Stimulated activated CD4-positive, alpha-beta T cell treated with anti-CD3 and anti-CD28 coated beads, Interleukin-2, amount 100 ng/mL, for 48 hours (primary cell): ENCODE measurements around the gene KL.

Experiments used
- DNase-seq, 2 donors: peaks; one replicate each; pipeline ENCODE4 v3.0.0-alpha.2; 2020

Gene KL

GRCh38 chr13:33016414-33017322, at the start of gene KL:
Gene KL, plus strand, starts transcription at chr13:33016423. Its CDS starts 18 bp downstream, at chr13:33016441.
- DNase-seq: no peak

- DNase-seq: no peak
Observed at GRCh38 chr13:32967584-32968182, 48.5 kb upstream of the KL start.

GRCh38 chr13:32968316-32968715, 47.9 kb upstream of the KL start:
- no peak for DNase-seq

- no peak for DNase-seq
Observed at GRCh38 chr13:32968793-32969192, 47.4 kb upstream of the KL start.

- DNase-seq: no peak
Observed at GRCh38 chr13:32969516-32969941, 46.7 kb upstream of the KL start.

DNA sequence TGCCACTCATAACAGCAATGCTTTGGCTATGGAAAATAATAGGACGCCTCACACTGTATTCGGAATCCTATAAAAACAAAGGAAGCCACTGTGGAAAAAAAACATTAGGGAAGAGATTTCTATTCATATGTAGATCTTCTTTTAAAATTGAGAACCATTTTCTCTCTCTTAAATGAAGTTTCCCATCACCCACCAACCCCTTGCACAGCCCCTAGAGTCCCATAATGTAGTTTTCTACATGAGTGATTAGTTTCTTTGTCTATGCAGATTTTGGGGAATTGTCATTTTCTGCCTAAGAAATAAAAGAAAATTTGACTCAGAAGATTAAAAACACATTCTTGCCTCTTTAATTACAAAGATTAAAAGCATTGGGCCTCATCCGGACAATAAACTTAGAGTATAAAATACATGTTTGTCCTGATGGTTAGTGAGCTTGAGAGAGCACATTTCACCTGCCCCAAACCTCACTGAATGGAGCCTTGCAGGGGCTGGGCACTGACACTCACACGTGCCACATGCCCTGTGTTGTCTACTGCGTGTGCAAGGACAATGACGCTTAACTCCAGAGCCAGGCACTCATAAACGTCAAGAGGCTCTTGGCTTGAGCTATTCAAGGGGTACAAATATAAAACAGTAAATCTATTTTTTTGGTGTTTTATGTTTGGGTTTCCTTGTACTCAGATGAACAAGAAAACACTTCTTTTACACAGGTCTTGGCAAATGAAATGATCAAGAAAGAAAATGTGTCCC, 40.0 kb upstream of the KL start:
- DNase-seq: no peak

GRCh38 chr13:32976912-32977311, 39.3 kb upstream of the KL start:
- no peak for DNase-seq

- DNase-seq: no peak
Observed at GRCh38 chr13:32977321-32977720, 38.9 kb upstream of the KL start.

- DNase-seq: no peak
Observed at GRCh38 chr13:32978278-32978677, 37.9 kb upstream of the KL start.

DNA sequence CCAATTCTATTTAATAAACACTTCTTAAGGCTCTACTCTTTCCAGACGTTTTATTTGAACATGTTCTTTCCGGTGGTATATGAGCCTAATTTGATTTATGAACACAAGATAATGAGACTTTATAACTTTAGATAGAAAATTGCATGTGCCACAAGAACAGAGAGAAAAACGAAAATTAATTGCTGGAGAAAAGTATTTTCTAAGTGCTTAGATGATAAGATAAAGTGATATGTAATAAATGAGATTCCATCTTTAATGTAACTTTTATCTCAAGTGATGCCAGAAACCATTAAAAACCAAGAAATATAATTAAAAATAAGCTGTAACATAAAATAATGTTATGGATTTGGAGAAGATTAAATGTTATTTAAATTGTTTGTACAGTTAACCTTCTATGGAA, 33.2 kb upstream of the KL start:
- DNase-seq: no peak

GRCh38 chr13:32984857-32985626, 31.2 kb upstream of the KL start:
- no peak for DNase-seq

DNA sequence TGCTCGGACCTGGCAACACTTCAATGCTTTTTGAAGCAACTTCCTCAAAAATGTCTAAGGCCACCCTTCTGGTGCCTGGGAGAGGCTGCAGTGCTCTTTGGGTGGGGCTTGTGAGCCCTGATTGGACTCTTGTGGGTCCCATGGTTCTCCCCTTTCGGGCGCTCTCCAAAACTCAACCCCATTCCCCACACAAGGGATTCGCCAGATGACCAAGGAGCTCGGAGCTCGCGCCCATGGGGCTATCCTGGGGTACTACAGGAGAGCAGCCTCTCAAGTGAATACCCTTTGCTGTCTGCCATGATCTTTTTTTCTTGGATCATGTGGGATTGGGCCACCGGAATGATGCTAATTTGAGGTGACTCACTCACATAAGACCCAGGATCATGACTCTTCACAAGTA, 29.7 kb upstream of the KL start:
- DNase-seq: no peak

- DNase-seq: no peak
Observed at GRCh38 chr13:32987462-32987861, 28.8 kb upstream of the KL start.

DNA sequence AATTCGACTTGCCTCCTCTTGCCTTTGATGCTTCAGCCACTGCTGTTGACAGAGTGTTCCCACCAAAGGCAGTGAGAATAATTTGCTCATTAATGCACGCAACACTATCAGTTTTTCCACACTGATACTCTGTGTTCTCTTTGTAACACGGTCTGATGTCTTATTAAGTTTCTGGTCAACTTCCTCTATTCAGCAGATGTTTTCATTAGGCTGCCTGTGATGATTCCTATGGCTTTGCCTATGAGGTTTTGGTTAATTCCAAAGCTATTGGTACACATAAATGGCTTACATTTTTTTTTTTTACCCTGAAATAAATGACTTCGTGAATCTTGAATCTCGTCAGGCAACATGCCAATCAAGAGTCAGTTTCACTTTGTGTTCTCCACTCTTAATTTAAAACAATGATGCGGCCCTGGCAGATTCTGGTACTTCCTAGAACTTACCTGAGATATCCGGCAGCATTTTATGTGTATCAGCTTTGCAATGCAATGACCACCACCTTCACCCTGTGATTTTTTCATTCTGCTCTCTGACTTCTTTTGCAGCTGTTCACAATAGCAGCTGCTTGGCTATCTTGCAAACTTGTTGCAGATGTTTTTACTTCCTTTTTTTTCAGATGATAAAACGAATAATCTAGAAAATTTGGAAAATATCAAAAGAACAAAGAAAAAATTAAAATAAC, 27.5 kb upstream of the KL start:
- DNase-seq: no peak

DNA sequence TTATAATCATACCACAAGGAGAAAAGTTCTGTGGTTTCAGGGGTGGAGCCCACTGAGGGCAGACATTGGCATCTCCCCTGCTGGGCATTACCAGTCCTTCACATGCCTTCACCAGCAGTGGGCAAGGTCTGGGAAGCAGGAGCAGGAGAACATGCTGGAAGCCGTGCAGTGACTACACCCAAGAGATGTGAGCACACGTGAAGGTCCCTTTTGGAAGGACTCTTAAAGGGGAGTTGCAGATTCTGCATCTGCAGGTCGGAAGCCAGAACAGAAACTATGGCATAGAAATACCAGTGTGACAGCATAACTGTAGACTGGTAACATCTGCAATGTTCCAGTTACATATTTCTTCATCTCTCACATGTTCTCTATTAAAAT, 26.9 kb upstream of the KL start:
- DNase-seq: no peak

GRCh38 chr13:32989942-32990341, 26.3 kb upstream of the KL start:
- no peak for DNase-seq

DNA sequence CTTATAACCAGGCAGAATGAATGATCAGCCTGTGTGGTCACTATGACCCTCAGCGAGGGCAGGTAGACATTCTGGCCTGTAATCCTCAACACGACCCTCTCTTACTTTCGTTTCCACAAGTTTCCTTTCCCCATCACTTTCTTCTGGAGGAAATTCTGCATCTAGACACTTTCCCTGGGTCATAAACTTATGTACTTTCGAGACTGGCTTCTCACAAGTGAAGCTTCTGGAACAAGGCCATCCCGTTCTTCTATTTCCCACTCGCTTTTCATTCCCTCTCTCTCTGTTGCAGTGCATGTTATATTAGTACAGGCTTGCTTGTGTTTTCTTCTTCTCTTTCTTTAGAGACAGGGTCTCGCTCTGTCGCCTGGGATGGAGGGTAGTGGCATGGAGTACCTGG, 23.1 kb upstream of the KL start:
- no peak for DNase-seq

- no peak for DNase-seq
Observed at GRCh38 chr13:32997399-32997798, 18.8 kb upstream of the KL start.

DNA sequence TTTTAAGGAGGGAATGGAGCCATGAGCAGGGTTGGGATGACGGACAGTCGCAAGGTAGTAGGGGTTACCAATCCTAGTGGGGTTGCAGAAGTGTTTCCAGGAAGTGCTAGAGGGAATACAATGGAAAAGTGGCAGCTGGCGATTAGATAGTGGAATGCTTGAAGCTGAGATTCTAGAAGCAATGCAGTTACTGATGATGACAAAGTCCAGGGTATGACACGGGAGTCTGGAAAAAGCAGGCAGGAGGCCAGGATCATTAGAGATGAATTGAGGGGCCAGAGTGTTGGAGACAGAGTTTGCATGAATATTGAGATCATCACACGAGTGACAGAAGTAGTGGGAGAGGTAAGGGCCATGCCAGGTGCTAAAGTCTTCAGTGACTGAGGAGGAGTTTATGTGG, 17.3 kb upstream of the KL start:
- no peak for DNase-seq

DNA sequence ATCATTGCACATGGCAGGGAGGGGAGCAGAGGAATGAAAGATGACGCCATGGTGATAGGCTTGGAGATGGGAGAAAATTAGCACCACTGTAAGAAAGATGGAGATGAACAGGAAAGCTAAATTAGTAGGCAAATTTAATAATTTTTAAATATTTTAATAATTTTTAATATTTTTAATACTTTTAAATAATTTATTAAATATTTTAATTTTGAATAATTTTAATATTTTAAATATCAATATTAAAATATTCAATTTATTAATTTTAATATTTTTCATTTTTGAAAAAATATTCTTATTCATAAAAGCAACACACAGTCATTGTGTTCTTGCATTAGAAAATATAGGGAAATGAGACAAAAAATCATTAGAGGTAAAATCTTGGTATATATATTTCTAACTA, 15.9 kb upstream of the KL start:
- no peak for DNase-seq

DNA sequence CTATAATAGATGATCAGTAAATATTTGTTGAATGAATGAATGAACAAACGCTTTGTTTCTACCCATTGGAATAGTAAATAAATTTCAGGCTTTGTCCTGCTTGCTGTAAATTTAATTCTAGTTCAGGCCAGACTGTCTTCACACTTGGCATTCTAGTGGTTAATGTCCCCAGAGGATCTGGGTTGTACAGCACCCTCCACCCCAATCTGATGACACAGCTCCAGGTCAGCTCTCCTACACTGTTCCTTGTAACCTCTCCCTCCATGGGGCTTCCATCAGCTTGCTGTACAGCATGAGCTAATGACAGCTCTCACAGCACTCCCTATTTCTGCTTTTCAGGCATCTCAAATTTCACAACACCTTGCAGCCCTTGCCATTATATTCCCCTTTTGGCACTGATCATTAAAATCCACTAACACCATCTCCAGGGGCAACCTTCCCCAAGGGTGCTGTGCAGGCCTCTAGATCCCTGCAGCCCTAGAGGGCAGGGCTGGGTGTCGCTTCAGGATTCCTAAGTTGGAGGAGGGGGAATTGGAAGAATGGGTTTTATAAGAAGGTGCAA, 12.7 kb upstream of the KL start:
- DNase-seq: no peak

- DNase-seq: no peak
Observed at GRCh38 chr13:33004511-33004910, 11.7 kb upstream of the KL start.
